SH-SY5Y (cell line): ENCODE results near the gene SNRK.

ENCODE experiments used
- GATA2 ChIP-seq: IDR thresholded peaks from 2 replicates; pipeline ENCODE4 v1.6.1; 2011; ENCODE audit warnings: mild to moderate bottlenecking, low read depth, low read length
- GATA3 ChIP-seq: IDR thresholded peaks from 2 replicates; pipeline ENCODE4 v1.6.1; 2011; ENCODE audit warnings: low read depth, mild to moderate bottlenecking, low read length, moderate library complexity

The SNRK gene

GRCh38 chr3:43307649-43308048 is 21.3 kb downstream of the SNRK start:
- TF ChIP-seq GATA2 (no peak), GATA3 (no peak)

GRCh38 chr3:43309372-43310305 is 23.3 kb downstream of the SNRK start:
- TF ChIP-seq GATA2 (no peak), GATA3 (no peak)

GRCh38 chr3:43316783-43317460 is 30.6 kb downstream of the SNRK start:
- no peak for TF ChIP-seq GATA3
- no peak for TF ChIP-seq GATA2

- TF ChIP-seq GATA3 (no peak), GATA2 (no peak)
These were observed 31.3 kb downstream of the SNRK start for GRCh38 chr3:43317461-43318316.

GRCh38 chr3:43319376-43319775 is 33.0 kb downstream of the SNRK start:
- TF ChIP-seq GATA3, result no peak
- TF ChIP-seq GATA2, result no peak

GRCh38 chr3:43319794-43320193 is 33.5 kb downstream of the SNRK start:
- TF ChIP-seq GATA2, result no peak
- no peak for TF ChIP-seq GATA3

- TF ChIP-seq GATA3 (no peak), GATA2 (no peak)
These were observed 33.9 kb downstream of the SNRK start for GRCh38 chr3:43320288-43320687.

GRCh38 chr3:43323541-43323940 is 37.2 kb downstream of the SNRK start:
- TF ChIP-seq GATA3, result no peak
- no peak for TF ChIP-seq GATA2

GRCh38 chr3:43326891-43327581 is 40.7 kb downstream of the SNRK start:
- TF ChIP-seq GATA3, result no peak
- no peak for TF ChIP-seq GATA2

- no peak for TF ChIP-seq GATA2
- TF ChIP-seq GATA3, result no peak
These were observed 41.2 kb downstream of the SNRK start for GRCh38 chr3:43327582-43327979.

GRCh38 chr3:43328653-43329052 is 42.3 kb downstream of the SNRK start:
- no peak for TF ChIP-seq GATA3
- no peak for TF ChIP-seq GATA2

- no peak for TF ChIP-seq GATA2
- TF ChIP-seq GATA3, result no peak
These were observed 44.6 kb downstream of the SNRK start for GRCh38 chr3:43330981-43331380.

- TF ChIP-seq GATA3, result no peak
- TF ChIP-seq GATA2, result no peak
These were observed 45.0 kb downstream of the SNRK start for GRCh38 chr3:43331381-43331780.

- TF ChIP-seq GATA2, result no peak
- no peak for TF ChIP-seq GATA3
These were observed 48.6 kb downstream of the SNRK start for GRCh38 chr3:43334976-43335375.

GRCh38 chr3:43335799-43336198 is 49.5 kb downstream of the SNRK start:
- TF ChIP-seq GATA3 (no peak), GATA2 (no peak)

GRCh38 chr3:43338295-43338694 is 52.0 kb downstream of the SNRK start:
- TF ChIP-seq GATA2, result no peak
- no peak for TF ChIP-seq GATA3
